Breast epithelium (tissue), 4 donors: Measurements from ENCODE around the gene MAP4. TPM values are rescaled to one million over a fixed set of nuclear protein-coding genes. Genes with fewer than 3 reads are reported as not detected.

Experiments
- DNase-seq, 2 donors: peaks; one replicate each; pipeline ENCODE4 v3.0.0-alpha.2; 2019; ENCODE audit warnings: low spot score in 2 of 2
- H3K27ac ChIP-seq, 2 donors: fragments of 200-600 bp; sonication (generic) in 1 of 2; one replicate each; pipeline ENCODE4 v1.5.1; 2016 to 2019; ENCODE audit warnings: mild to moderate bottlenecking in 1 of 2
- H3K27me3 ChIP-seq, 2 donors: fragments of 200-600 bp; sonication (generic) in 1 of 2; one replicate each; pipeline versions ENCODE4 v1.5.1 to v1.6.0; 2017 to 2019; ENCODE audit warnings: control low read depth in 1 of 2, mild to moderate bottlenecking in 1 of 2
- H3K36me3 ChIP-seq: fragments of 200-600 bp; one replicate; pipeline ENCODE4 v1.5.1; 2019
- H3K4me1 ChIP-seq, 2 donors: fragments of 200-600 bp; sonication (generic); one replicate each; pipeline ENCODE4 v1.5.1; 2016 to 2019; ENCODE audit warnings: control low read depth in 1 of 2
- H3K4me3 ChIP-seq, 3 donors: fragments of 200-600 bp; sonication (generic); 1 replicate in 2 of 3; 2 replicates in 1 of 3; pipeline ENCODE4 v1.5.1; 2016 to 2019; ENCODE audit warnings: mild to moderate bottlenecking in 3 of 3, moderate library complexity in 2 of 3
- H3K9me3 ChIP-seq, 2 donors: fragments of 200-600 bp; sonication (generic) in 1 of 2; one replicate each; pipeline ENCODE4 v1.5.1; 2016 to 2019; ENCODE audit warnings: control low read depth in 1 of 2
- POLR2A ChIP-seq: fragments of 450-650 bp; IDR thresholded peaks from one replicate; pipeline ENCODE4 v1.6.1; 2016; ENCODE audit warnings: antibody characterized with exemption, mild to moderate bottlenecking, moderate library complexity
- POLR2AphosphoS5 ChIP-seq, 3 donors: sonication (generic); formaldehyde crosslinking; IDR thresholded peaks; one replicate each; pipeline ENCODE4 v1.6.1; 2017; ENCODE audit warnings: antibody characterized with exemption in 3 of 3
- intact Hi-C: fragments of 100-400 bp; cut with DNase I; formaldehyde crosslinking; loops from one replicate; pipeline ENCODE4 v1.15.1; 2023; ENCODE audit warnings: low total_unique reads
- total RNA-seq, 3 donors: library from RNA; depleted of rRNA; stranded (reverse); fragments of >200 nt; gene quantifications; one replicate each; pipeline ENCODE4 v1.1.0, GENCODE V29; 2016
- TF ChIP-seq, protein P1 (sequence below), 3 donors: fragments of 450-650 bp; IDR thresholded peaks; one replicate each; pipeline ENCODE4 v1.5.1; 2016 to 2017; ENCODE audit warnings: antibody characterized with exemption in 3 of 3, mild to moderate bottlenecking in 3 of 3, moderate library complexity in 3 of 3

MAP4 gene
- total RNA-seq, 3 donors from 2014 or later, result 72.0 to 167 (median 99.0) TPM

DNA sequence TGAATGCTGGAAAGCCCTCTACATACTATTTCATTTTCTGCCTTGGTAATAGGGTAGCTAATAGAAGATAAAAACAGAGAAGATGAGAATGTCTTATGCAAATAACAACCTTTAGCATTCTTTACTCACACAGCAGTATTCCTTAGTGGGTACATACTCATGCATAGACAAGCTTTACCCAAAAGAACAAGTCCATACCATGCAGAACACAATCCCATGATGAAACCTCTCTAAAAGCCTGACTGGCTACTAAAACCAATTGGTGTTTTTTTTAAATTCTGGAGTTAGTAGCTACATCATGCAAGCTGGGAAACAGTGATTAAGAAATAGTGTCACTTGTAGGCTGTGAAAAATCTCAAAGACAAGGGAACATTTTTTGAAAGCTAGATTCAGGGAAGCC lies 108.4 kb downstream of the MAP4 start:
- DNase-seq, result no peak
- TF ChIP-seq, protein P1, sequence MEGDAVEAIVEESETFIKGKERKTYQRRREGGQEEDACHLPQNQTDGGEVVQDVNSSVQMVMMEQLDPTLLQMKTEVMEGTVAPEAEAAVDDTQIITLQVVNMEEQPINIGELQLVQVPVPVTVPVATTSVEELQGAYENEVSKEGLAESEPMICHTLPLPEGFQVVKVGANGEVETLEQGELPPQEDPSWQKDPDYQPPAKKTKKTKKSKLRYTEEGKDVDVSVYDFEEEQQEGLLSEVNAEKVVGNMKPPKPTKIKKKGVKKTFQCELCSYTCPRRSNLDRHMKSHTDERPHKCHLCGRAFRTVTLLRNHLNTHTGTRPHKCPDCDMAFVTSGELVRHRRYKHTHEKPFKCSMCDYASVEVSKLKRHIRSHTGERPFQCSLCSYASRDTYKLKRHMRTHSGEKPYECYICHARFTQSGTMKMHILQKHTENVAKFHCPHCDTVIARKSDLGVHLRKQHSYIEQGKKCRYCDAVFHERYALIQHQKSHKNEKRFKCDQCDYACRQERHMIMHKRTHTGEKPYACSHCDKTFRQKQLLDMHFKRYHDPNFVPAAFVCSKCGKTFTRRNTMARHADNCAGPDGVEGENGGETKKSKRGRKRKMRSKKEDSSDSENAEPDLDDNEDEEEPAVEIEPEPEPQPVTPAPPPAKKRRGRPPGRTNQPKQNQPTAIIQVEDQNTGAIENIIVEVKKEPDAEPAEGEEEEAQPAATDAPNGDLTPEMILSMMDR (IDR thresholded peaks at IDR 0.05), result no peak
- TF ChIP-seq POLR2A, result no peak
- TF ChIP-seq POLR2AphosphoS5 (IDR thresholded peaks at IDR 0.05), result no peak
- Histone ChIP-seq H3K4me1 (no peaks in the 10 kb centered on the region), H3K27me3 (no peaks in the 10 kb centered on the region), H3K27ac (no peak overlapping the region), H3K9me3 (no peaks in the 10 kb centered on the region), H3K4me3 (no peak overlapping the region), H3K36me3 (no peaks in the 10 kb centered on the region)
- intact Hi-C loops, result no loop called here

- TF ChIP-seq POLR2AphosphoS5 (IDR thresholded peaks at IDR 0.05) (no peak), POLR2A (no peak)
- TF ChIP-seq, protein P1 (IDR thresholded peaks at IDR 0.05), result no peak
- Histone ChIP-seq H3K36me3 (no peaks in the 10 kb centered on the region), H3K4me1 (no peaks in the 10 kb centered on the region), H3K4me3 (no peak overlapping the region), H3K9me3 (no peaks in the 10 kb centered on the region), H3K27me3 (no peaks in the 10 kb centered on the region), H3K27ac (no peak overlapping the region)
- no peak for DNase-seq
- intact Hi-C loops, result no loop called here
Measured at GRCh38 chr3:47902746-47903145, 113.5 kb downstream of the MAP4 start.

GRCh38 chr3:47901280-47901833 lies 114.9 kb downstream of the MAP4 start:
- Histone ChIP-seq H3K9me3 (no peaks in the 10 kb centered on the region), H3K4me3 (no peak overlapping the region), H3K27ac (no peak overlapping the region), H3K4me1 (no peaks in the 10 kb centered on the region), H3K27me3 (no peaks in the 10 kb centered on the region), H3K36me3 (no peaks in the 10 kb centered on the region)
- no peak for DNase-seq
- TF ChIP-seq POLR2A, result no peak
- TF ChIP-seq, protein P1 (IDR thresholded peaks at IDR 0.05), result no peak
- no peak for TF ChIP-seq POLR2AphosphoS5 (IDR thresholded peaks at IDR 0.05)
- intact Hi-C loops, result no loop called here

DNA sequence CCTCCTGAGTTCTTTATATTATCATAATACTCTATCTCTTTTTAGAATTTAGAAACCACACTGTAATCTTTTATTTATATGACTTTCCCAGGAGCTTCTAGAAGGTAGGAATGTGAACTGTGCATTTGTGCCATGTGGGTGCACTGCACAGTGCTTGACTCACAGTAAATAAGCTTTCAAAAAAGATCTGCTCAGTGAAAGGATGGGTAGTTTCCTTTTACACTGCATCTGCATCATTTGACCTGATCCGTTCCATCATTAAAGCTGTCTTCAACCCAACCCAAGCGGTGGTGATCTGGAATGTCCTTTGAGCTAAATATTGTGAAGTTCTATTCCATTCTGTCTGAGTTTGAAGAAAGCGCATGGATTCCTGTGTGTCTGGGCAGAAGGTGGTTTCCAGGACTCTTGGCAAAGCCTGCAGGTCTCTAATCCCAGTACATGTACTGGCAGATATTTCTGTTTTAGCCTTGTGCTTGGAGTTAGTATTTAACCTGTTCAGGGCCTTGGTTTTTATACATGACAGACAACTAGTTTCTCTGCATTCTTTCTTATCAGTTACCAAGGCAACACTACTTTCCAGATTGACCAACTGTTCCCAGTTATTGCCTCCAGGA lies 116.6 kb downstream of the MAP4 start:
- H3K4me3 ChIP-seq, result no peak overlapping the region
- DNase-seq, result no peak
- H3K27ac ChIP-seq, result no peak overlapping the region
- H3K36me3 ChIP-seq, result no peaks in the 10 kb centered on the region
- H3K9me3 ChIP-seq, result no peaks in the 10 kb centered on the region
- intact Hi-C loops, result loop anchor here (2.0 kb wide), 1 partner anchor 77 kb away; no protein-coding TSS in a partner anchor
- TF ChIP-seq POLR2A (no peak), POLR2AphosphoS5 (IDR thresholded peaks at IDR 0.05) (no peak)
- TF ChIP-seq, protein P1 (IDR thresholded peaks at IDR 0.05), result no peak
- no peaks in the 10 kb centered on the region for H3K4me1 ChIP-seq
- H3K27me3 ChIP-seq, result no peaks in the 10 kb centered on the region

GRCh38 chr3:47897954-47898353 lies 118.3 kb downstream of the MAP4 start:
- intact Hi-C loops, result loop anchor here (2.0 kb wide), 1 partner anchor 79 kb away; no protein-coding TSS in a partner anchor
- TF ChIP-seq, protein P1 (IDR thresholded peaks at IDR 0.05), result no peak
- TF ChIP-seq POLR2AphosphoS5 (IDR thresholded peaks at IDR 0.05), result no peak
- TF ChIP-seq POLR2A, result no peak
- no peak overlapping the region for H3K27ac ChIP-seq

More at GRCh38 chr3:47897954-47898353, 118.3 kb downstream of the MAP4 start:
- no peaks in the 10 kb centered on the region for H3K9me3 ChIP-seq
- H3K36me3 ChIP-seq, result no peaks in the 10 kb centered on the region
- DNase-seq, result no peak
- H3K4me1 ChIP-seq, result no peaks in the 10 kb centered on the region
- no peaks in the 10 kb centered on the region for H3K27me3 ChIP-seq
- no peak overlapping the region for H3K4me3 ChIP-seq
